ENCODE measurements around the gene WASHC1.
"Not testable (repeated sequence)": the region's sequence is repeated elsewhere in the genome, so short reads cannot be mapped to it uniquely, and the experiment has no call there.

The WASHC1 gene

DNA sequence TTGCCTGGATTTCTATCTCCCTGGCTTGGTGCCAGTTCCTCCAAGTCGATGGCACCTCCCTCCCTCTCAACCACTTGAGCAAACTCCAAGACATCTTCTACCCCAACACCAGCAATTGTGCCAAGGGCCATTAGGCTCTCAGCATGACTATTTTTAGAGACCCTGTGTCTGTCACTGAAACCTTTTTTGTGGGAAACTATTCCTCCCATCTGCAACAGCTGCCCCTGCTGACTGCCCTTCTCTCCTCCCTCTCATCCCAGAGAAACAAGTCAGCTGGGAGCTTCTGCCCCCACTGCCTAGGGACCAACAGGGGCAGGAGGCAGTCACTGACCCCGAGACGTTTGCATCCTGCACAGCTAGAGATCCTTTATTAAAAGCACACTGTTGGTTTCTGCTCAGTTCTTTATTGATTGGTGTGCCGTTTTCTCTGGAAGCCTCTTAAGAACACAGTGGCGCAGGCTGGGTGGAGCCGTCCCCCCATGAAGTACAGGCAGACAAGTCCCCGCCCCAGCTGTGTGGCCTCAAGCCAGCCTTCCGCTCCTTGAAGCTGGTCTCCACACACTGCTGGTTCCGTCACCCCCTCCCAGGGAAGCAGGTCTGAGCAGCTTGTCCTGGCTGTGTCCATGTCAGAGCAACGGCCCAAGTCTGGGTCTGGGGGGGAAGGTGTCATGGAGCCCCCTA is 15.0 kb downstream of the WASHC1 start:
- not testable (repeated sequence) for DNase-seq

DNA sequence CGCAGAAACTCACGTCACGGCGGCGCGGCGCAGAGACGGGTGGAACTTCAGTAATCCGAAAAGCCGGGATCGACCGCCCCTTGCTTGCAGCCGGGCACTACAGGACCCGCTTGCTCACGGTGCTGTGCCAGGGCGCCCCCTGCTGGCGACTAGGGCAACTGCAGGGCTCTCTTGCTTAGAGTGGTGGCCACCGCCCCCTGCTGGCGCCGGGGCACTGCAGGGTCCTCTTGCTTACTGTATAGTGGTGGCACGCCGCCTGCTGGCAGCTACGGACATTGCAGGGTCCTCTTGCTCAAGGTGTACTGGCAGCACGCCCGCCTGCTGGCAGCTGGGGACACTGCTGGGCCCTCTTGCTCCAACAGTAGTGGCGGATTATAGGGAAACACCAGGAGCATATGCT is 18.1 kb downstream of the WASHC1 start:
- DNase-seq, result not testable (repeated sequence)

DNA sequence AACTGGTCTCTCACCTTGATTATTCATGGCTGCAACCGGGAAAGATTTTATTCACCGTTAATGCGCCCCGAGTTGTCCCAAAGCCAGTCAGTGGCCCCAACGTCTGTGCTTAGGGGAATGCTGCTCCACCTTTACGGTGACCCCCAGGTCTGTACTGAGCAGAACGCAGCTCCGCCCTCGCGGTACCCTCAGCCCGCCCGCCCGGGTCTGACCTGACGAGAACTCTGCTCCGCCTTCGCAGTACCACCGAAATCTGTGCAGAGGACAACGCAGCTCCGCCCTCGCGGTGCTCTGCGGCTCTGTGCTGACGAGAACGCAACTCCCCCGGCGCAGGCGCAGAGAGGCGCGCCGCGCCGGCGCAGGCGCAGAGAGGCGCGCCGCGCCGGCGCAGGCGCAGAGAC is 18.6 kb downstream of the WASHC1 start:
- not testable (repeated sequence) for DNase-seq

DNA sequence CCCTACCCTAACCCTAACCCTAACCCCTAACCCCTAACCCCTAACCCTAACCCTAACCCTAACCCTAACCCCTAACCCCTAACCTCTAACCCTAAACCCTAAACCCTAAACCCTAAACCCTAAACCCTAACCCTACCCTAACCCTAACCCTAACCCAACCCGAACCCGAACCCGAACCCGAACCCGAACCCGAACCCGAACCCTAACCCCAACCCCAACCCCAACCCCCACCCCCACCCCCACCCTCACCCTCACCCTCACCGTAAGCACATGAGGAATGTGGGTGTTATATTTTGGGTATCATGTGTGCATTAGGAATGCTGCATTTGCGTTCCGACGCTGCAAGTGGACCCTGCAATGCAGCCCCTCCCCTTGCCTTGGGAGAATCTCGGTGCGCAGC is 19.0 kb downstream of the WASHC1 start:
- not testable (repeated sequence) for DNase-seq
